HPDE6-E6E7 (cell line): ENCODE measurements around the gene ZNF747.

Source experiments
- DNase-seq: peaks from one replicate; pipeline ENCODE4 v3.0.0; 2011; ENCODE audit warnings: missing footprints; ENCODE audit errors: extremely low spot score

ZNF747 gene

DNA sequence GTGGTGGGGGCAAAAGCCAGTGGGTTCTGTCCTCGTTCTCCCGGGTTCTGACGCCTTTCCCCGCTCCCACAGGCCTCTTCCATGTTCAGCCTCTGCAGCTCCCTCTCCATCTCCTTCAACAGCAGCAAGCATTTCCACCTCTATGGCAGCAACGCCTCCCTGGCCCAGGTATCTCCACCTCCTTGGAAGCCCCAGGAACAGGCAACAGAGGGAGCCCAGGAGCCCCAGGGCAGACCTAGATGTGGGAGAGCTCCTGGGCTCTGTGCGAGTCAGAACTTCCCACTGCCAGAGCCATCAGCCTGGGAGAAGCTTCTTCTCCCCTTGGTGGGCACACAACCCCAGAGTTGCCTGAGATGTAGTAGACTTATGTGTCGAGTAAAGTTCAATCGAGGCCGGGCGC lies 16.1 kb downstream of the ZNF747 start:
- DNase-seq = no peak

GRCh38 chr16:30515275-30515674 lies 19.4 kb downstream of the ZNF747 start:
- DNase-seq = no peak

GRCh38 chr16:30511509-30511908 lies 23.1 kb downstream of the ZNF747 start:
- DNase-seq = no peak

- no peak for DNase-seq
Observed at GRCh38 chr16:30510376-30510938, 24.2 kb downstream of the ZNF747 start.

DNA sequence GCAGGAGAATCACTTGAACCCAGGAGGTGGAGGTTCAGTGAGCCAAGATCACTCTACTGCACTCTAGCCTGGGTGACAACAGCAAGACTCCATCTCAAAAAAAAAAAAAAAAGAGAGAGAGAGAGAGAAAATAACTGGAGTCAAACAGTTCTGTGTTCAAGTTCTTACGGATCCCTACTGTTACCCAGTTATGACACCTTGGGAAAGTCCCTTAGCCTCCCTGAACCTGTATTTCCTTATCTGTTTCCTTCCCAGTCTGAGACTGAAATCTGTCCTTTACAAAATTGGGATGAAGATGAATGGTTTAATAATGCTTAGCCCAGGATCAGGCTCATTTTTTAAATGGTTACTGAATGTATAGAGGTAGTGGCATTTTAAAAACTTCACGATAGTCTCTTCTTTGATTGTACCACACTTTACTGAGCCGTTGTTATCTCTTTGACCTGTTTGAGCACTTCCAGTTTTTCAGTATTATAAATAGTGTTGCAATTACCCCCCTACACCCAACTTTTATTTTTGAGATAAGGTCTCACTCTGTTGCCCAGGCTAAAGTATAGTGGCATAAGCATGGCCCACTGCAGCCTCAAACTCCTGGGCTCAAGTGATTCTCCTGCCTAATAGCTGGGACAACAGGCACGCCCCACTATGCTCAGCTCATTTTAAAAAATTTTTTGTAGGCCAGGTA lies 25.4 kb downstream of the ZNF747 start:
- no peak for DNase-seq

DNA sequence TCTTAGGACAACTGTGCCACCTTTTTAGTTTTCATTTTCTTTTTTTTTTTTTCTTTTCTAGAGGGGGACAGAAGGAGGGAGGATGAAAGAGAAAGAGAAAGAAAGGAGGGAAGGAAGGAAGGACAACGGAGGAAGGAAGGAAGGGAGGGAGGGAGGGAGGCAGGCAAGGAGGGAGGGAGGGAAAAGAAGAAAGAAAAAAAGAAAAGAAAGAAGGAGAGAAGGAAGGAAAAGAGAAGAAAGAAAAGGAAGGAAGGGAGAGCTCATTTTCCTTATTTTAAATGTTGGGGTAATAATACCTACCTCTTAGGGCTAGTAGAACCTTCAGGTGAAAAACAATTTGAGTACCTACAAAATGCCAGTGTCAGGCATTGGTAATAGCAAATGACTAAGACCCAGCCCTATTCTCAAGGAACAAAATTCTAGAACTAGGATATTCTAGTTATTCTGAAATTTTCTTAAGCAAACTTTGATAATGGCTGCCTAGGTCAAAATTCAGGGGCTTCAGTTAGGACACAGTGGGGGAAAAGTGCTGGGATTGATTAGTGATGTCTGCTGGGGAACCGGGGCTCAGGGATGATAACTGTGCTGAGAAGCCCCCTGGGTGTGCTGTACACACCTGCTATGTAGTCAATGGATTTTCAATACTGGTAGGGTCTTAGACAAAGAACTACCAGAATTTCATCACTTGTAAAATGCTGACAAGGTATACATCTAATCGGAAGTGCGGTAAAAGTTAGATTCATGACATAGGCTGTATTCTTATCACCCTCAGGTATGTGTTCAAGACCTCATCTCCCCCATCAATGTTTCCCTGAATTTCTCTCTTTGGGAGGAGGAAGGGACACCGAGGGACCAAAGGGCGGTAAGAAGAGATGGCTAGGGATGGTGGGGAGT lies 31.0 kb downstream of the ZNF747 start:
- DNase-seq = no peak

DNA sequence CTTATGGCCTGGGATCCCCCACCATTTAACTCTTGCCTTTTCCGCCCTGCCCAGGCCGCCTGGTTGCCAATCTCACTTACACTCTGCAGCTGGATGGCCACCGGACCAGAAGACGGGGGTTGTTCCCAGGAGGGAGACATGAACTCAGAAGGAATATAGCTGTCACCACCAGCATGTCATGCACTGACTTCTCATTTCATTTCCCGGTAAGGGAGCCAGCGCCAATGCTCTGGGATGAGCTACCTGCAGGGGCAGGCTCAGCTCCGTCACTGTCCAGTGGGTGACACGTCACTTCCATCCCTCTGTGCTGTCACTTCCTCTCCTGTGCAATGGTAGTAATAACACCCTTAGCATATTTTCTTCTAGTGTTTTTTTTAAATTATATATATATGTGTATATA lies 35.4 kb downstream of the ZNF747 start:
- no peak for DNase-seq

DNA sequence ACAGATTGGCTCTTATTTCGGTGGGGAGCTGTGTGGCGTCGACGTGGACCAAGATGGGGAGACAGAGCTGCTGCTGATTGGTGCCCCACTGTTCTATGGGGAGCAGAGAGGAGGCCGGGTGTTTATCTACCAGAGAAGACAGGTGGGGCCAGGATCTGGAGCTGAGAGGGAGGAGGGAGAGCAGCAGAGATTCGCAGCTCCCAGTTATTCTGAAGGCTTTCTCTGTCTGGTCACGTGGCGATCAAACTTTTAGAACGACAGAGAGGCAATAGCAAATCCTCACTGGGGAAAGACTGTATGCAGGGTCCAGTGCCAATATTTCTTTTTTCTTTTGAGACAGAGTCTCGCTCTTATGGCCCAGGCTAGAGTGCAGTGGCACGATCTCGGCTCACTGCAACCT lies 39.9 kb downstream of the ZNF747 start:
- no peak for DNase-seq

GRCh38 chr16:30493941-30494488 lies 40.6 kb downstream of the ZNF747 start:
- DNase-seq = no peak

GRCh38 chr16:30491744-30492308 lies 42.8 kb downstream of the ZNF747 start:
- DNase-seq = peak; percentile 51

- DNase-seq = no peak
Observed at GRCh38 chr16:30491229-30491628, 43.4 kb downstream of the ZNF747 start.

- DNase-seq = peak; percentile 76
Observed at GRCh38 chr16:30490210-30490609, 44.4 kb downstream of the ZNF747 start.

GRCh38 chr16:30488764-30489605 lies 45.7 kb downstream of the ZNF747 start:
- DNase-seq = no peak

- DNase-seq = no peak
Observed at GRCh38 chr16:30485818-30486436, 48.7 kb downstream of the ZNF747 start.

DNA sequence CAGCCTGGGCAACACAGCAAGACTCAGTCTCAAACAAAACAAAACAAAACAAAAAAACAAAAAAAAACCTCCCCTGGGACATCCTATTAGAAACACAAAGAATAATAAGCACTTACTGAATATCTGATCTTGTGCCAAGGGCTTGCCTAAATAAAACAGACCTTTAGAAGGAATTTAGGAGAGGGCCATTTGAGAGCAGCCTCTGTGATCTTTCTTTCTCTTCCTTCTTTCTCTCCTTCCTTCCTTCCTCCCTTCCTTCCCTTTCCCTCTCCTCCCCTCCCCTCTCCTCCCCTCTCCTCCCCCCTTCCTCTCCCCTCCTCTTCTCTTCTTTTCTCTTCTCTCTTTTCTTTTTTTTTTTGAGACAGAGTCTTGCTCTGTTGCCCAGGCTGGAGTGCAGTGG lies 49.8 kb downstream of the ZNF747 start:
- DNase-seq = no peak

DNA sequence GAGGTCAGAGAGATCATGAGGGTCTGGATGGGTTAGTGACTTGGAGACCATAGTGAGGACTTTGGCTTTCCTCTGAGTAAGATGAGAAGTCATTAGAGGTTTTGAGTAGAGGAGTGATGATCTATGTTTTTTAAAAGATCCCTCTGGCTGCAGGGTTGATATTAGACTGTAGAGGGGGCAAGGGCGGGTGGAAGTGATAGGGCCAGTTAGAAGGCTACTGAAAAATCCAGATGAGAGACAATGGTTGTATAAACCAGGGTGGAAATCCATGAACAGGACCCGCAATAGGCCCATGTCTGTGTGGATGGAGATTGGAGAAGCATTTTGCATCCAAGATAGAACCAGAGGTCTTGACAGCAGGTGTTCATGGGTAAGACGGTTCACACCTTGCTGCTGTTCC lies 52.3 kb downstream of the ZNF747 start:
- no peak for DNase-seq

GRCh38 chr16:30481381-30481780 lies 53.3 kb downstream of the ZNF747 start:
- DNase-seq = no peak
